HG02759 (cell line): ENCODE results near the gene PCSK5.
A peak's percentile ranks its signal among the peaks of the same experiment; 100 is the strongest.

Experiments used
- ATAC-seq: cut with Tn5 transposase; IDR thresholded peaks from one replicate; pipeline ENCODE4 v1.9.1; 2021; ENCODE audit warnings: mild to moderate bottlenecking, moderate library complexity; ENCODE audit not compliant: unreplicated experiment

The PCSK5 gene

GRCh38 chr9:76373784-76374474 lies 483.5 kb downstream of the PCSK5 start:
- ATAC-seq: no peak

GRCh38 chr9:76374783-76375559 lies 484.5 kb downstream of the PCSK5 start:
- ATAC-seq: no peak

- ATAC-seq: no peak
Measured at GRCh38 chr9:76377791-76378190, 487.3 kb downstream of the PCSK5 start.

- no peak for ATAC-seq
Measured at GRCh38 chr9:76378367-76379073, 488.0 kb downstream of the PCSK5 start.

- ATAC-seq: no peak
Measured at GRCh38 chr9:76379494-76379893, 489.0 kb downstream of the PCSK5 start.

- ATAC-seq: no peak
Measured at GRCh38 chr9:76390656-76391055, 500.2 kb downstream of the PCSK5 start.

GRCh38 chr9:76394195-76394959 lies 503.9 kb downstream of the PCSK5 start, which contains the start of gene RFK:
RFK (minus strand) TSS chr9:76394426; CDS start chr9:76394171, 255 bp downstream.
- peak; percentile 69 for ATAC-seq

GRCh38 chr9:76394960-76395252 lies 504.4 kb downstream of the PCSK5 start:
- peak; percentile 43 for ATAC-seq

GRCh38 chr9:76395381-76395780 lies 504.9 kb downstream of the PCSK5 start:
- ATAC-seq: no peak

- ATAC-seq: no peak
Measured at GRCh38 chr9:76396144-76396543, 505.7 kb downstream of the PCSK5 start.

GRCh38 chr9:76396597-76396996 lies 506.1 kb downstream of the PCSK5 start:
- no peak for ATAC-seq

GRCh38 chr9:76399856-76400255 lies 509.4 kb downstream of the PCSK5 start:
- no peak for ATAC-seq

- ATAC-seq: no peak
Measured at GRCh38 chr9:76400534-76401096, 510.1 kb downstream of the PCSK5 start.

GRCh38 chr9:76401176-76401575 lies 510.7 kb downstream of the PCSK5 start:
- no peak for ATAC-seq

GRCh38 chr9:76401580-76402354 lies 511.3 kb downstream of the PCSK5 start:
- ATAC-seq: no peak

- peak; percentile 82 for ATAC-seq
Measured at GRCh38 chr9:76403352-76403751, 512.9 kb downstream of the PCSK5 start.

GRCh38 chr9:76404401-76404800 lies 513.9 kb downstream of the PCSK5 start:
- ATAC-seq: no peak

GRCh38 chr9:76405340-76405739 lies 514.9 kb downstream of the PCSK5 start:
- ATAC-seq: no peak

GRCh38 chr9:76405868-76406267 lies 515.4 kb downstream of the PCSK5 start:
- no peak for ATAC-seq
